ENCODE measurements around the gene EXOSC10. TPM values are rescaled to one million over a fixed set of nuclear protein-coding genes. Genes with fewer than 3 reads are reported as not detected.

Gene EXOSC10
- total RNA-seq = 10 to 100 TPM; 56.1 to 63.4 (median 59.5) TPM

DNA sequence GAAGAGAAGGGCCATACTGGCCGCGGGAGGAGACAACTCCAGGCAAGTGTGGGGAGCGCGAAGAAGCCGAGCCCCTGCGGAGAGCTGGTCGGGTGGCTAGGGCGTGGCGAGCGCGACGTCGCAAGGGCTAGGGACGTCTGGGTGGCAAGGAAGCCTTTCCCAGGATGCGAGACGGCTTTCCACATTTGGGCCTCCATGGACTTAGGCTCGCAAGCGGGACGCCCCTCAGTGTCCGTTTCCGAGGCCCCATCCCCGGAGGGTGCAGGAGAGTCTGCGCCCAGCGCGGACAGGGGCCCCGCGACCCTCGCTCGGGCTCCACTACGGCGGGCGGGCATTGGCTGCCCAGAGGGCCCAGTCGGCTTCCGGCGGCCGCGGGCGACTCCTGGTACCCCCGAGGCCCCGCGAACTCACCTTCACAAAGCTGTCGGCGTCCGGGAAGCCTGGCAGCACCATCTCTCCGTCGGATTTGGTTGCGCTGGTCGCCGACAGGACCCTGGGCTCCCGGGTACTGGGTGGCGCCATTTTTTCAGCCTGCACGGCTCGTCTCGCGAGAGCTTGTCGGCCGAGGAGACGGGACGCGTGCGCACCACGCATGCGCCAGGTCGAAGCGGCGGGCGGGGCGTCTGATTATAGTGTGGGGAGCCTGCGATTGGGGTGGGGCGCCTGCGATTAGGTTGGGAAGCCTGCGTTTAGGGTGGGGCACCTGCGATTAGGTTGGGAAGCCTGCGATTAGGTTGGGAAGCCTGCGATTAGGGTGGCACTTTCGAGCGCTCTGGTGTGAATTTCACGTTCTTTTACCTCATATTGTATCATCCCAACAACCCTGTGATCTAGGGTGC lies at the start of gene EXOSC10:
TSS of gene EXOSC10 (minus strand) at position 560 of the 839 bp plus-strand sequence. CDS start at position 522, 38 bp downstream.
- TF ChIP-seq, protein P1, sequence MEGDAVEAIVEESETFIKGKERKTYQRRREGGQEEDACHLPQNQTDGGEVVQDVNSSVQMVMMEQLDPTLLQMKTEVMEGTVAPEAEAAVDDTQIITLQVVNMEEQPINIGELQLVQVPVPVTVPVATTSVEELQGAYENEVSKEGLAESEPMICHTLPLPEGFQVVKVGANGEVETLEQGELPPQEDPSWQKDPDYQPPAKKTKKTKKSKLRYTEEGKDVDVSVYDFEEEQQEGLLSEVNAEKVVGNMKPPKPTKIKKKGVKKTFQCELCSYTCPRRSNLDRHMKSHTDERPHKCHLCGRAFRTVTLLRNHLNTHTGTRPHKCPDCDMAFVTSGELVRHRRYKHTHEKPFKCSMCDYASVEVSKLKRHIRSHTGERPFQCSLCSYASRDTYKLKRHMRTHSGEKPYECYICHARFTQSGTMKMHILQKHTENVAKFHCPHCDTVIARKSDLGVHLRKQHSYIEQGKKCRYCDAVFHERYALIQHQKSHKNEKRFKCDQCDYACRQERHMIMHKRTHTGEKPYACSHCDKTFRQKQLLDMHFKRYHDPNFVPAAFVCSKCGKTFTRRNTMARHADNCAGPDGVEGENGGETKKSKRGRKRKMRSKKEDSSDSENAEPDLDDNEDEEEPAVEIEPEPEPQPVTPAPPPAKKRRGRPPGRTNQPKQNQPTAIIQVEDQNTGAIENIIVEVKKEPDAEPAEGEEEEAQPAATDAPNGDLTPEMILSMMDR (IDR thresholded peaks at IDR 0.05; ENCODE audit: low read depth) = no peak

DNA sequence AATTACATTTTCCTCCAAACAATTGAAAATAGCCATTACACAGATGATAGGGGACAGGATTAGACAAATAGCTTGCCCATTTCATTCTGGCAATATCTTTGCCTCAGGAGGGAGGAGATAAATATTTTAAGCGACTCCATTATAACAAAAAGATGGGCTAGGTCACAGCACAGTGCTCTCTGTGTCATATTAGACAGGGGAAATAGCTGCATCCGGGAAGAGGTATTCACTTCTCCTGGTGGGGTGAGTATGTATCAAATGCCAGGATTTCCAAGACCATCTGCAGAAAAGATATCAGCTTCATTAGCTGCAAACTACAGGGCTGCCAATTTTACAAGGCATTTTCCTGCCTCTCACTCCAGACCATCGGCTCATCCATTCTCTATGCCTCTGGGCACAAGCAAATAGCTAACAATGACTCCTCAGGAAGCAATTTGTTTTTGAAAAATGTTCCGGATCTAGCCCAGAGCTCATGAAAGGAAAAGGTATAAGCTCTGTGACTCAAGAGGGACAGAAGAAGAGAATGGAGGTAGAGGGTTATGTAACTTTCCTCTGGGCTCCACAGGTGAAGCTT lies 47.6 kb upstream of the EXOSC10 start:
- TF ChIP-seq, protein P1 (IDR thresholded peaks at IDR 0.05; ENCODE audit: low read depth) = no peak

DNA sequence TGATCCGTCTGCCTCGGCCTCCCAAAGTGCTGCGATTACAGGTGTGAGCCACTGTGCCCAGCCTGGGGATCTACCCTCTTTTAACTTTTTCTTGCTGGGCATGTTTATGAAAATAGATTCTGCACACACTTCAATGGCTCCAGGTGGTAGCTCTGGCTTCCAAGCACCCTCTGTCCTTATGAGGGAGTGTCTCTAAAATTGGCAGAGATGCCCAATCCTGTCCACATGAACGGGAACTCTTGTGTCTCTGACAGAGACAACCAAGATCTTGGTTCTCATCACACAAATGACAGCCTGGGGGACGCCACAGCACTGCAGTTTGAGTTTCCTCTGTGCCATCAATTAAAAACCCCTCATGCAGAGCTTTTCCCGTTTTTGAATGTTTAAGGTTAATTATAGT lies 46.1 kb upstream of the EXOSC10 start:
- TF ChIP-seq, protein P1 (IDR thresholded peaks at IDR 0.05; ENCODE audit: low read depth) = no peak

DNA sequence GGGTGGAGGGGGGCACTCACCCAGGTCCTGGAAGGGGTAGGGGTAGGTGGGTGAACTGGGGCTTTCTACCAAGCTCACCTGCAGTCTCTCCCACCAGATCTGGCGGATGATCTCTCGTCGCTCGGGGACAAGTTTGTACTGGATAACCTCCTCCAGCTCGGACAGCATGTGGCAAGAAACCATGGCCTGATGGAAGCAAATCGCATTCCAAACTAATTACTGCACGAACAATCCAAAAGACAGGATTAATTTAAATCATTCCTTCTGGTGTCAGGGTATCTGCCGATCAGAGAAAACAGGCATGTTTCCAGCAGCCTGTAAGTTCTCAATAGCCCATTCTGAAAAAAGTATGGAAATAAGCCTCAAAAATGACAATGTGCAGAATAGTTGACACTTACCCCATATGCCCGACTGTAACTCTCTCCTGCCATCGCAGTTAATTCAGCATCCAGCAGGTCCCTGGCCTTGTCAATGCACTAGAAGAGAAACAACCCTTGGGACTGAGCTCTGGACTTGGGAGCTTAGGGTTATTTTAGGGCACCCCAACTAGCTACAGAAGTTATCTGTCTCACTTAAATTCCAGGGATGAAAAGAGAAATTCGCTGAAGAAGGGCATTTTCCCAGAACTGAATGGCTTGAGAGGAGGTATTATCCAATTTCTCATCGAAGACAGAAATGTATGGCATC lies 45.0 kb upstream of the EXOSC10 start:
- TF ChIP-seq, protein P1 (IDR thresholded peaks at IDR 0.05; ENCODE audit: low read depth) = no peak

DNA sequence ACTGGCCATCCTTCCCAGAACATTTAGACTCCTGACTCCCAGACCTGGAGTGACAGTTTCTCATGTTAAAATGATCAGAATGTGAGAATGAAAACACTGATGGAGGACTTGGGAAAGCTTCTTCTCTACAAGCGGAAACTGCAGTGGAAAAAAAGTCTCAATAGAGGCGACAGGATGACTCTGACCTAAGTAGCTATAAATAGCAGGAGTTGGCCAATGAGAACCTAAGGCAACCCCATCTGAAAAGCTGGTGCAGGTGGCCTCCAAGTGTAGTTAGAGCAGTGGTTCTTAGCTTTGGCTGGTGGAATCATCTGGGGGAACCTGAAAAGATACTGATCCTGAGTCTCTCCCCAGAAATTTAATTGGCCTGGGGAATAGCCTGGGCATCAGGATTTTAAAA lies 44.2 kb upstream of the EXOSC10 start:
- TF ChIP-seq, protein P1 (IDR thresholded peaks at IDR 0.05; ENCODE audit: low read depth) = no peak

DNA sequence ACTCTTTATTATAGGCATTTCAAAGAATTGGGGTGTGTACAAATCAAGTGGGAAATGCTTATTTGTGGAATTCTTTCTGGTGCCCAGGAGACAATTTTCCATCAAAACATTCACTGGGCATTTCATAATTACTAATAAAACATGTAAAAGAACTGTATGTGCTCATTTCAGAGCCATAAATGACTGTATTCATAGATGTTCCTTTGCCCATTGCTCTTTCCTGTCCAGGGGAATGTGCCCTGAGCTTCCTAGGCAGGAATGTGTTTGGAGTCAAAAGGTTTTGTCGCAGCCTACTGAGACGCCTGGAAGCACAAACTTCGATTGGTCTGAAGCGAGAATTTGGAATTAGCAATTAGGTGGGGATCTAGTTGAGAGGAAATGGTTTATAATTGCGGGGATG lies 43.7 kb upstream of the EXOSC10 start:
- TF ChIP-seq, protein P1 (IDR thresholded peaks at IDR 0.05; ENCODE audit: low read depth) = no peak

Measured in subcutaneous adipose tissue (tissue), 4 donors.